ENCODE results near the gene NXPE4. TPM values are rescaled to one million over a fixed set of nuclear protein-coding genes. Genes with fewer than 3 reads are reported as not detected.

NXPE4 gene
- total and polyA plus RNA-seq, 2 donors (not counting 3 experiments of a cell fraction or from before 2014, with no cell fraction given), result not detected

DNA sequence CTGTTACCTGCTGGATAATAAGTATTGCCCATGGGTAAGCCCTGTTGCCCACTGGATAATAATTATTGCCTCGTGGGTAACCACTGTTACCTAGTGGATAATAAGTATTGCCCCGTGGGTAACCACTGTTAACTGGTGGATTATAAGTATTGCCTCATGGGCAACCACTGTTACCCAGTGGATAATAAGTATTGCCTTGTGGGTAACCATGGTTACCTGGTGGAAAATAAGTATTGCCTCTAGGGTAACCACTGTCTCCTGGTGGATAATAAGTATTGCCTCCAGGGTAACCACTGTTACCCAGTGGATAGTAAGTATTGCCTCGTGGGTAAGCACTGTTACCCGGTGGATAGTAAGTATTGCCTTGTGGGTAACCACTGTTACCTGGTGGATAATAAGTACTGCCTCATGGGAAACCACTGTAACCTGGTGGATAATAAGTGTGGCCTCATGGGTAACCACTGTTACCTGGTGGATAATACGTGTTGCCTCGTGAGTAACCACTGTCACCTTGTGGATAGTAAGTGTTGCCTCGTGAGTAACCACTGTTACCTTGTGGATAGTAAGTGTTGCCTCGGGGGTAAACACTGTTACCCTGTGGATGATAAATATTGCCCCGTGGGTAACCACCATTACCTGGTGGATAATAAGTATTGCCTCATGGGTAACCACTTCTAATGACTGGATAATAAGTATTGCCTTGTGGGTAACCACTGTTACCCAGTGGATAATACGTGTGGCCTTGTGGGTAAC, 29.0 kb upstream of the NXPE4 start:
- intact Hi-C loops (cut with micrococcal nuclease) (no loop called here), dilution Hi-C loops (cut with MboI; ENCODE audit: extremely low pct_ligation_motif_present, low sequenced_read_pairs) (no loop called here)
- Histone ChIP-seq H3K4me3 (replicated peaks in 1 of 3; ENCODE audit: insufficient read depth in 1 of 3, low read depth in 1 of 3, low read length in 3 of 3) (no peak overlapping the region), H3K27me3 (ENCODE audit: control insufficient read depth in 2 of 2, insufficient read depth in 2 of 2, low read length in 2 of 2) (no peaks in the 10 kb centered on the region), H3K79me2 (ENCODE audit: control insufficient read depth, insufficient read depth, low read length) (no peaks in the 10 kb centered on the region), H3K9ac (replicated peaks; ENCODE audit: extremely low read depth, insufficient read depth, low read length) (no peak overlapping the region), H3K27ac (ENCODE audit: insufficient read depth, low read depth, low read length) (no peak overlapping the region), H2AFZ (ENCODE audit: low read depth, low read length) (no peak overlapping the region), H3K9me3 (replicated peaks; ENCODE audit: control insufficient read depth, insufficient read depth, low read length) (peaks cover 2% of the 10 kb centered on the region), H3K9me1 (replicated peaks; ENCODE audit: control insufficient read depth, extremely low read depth, insufficient read depth, low read length) (no peaks in the 10 kb centered on the region), H3K36me3 (ENCODE audit: control insufficient read depth in 2 of 2, extremely low read depth in 1 of 2, insufficient read depth in 2 of 2, low read length in 2 of 2) (no peaks in the 10 kb centered on the region), H3K4me2 (ENCODE audit: insufficient read depth, low read length) (no peak overlapping the region), H4K20me1 (replicated peaks; ENCODE audit: control insufficient read depth, extremely low read depth, insufficient read depth, low read length) (no peaks in the 10 kb centered on the region), H3K4me1 (ENCODE audit: control insufficient read depth, extremely low read depth, insufficient read depth, low read length) (no peaks in the 10 kb centered on the region)
- BruUV-seq (replicated peaks), result no TSS peak
- DNase-seq (ENCODE audit: low read depth, low spot score), result no peak
- FAIRE-seq, result no peak
- TF ChIP-seq MYC (IDR thresholded peaks at IDR 0.05; ENCODE audit: low read depth, low read length) (no peak), POLR2AphosphoS5 (IDR thresholded peaks at IDR 0.05; ENCODE audit: insufficient read depth, low read depth, low read length) (no peak), EZH2 (IDR thresholded peaks at IDR 0.05; ENCODE audit: borderline replicate concordance, low read depth, low read length, severe bottlenecking) (no peak), FOS (IDR thresholded peaks at IDR 0.05; ENCODE audit: borderline replicate concordance, insufficient read depth, low read length) (no peak), POLR2A (IDR thresholded peaks at IDR 0.05; ENCODE audit: low read depth, low read length) (no peak), GATA2 (IDR thresholded peaks at IDR 0.05; ENCODE audit: insufficient read depth, insufficient read length, low read depth, low read length) (no peak)
- TF ChIP-seq, protein P1, sequence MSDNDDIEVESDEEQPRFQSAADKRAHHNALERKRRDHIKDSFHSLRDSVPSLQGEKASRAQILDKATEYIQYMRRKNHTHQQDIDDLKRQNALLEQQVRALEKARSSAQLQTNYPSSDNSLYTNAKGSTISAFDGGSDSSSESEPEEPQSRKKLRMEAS (IDR thresholded peaks at IDR 0.05; ENCODE audit: insufficient read depth, insufficient read length), result no peak
- TF ChIP-seq, protein P2, sequence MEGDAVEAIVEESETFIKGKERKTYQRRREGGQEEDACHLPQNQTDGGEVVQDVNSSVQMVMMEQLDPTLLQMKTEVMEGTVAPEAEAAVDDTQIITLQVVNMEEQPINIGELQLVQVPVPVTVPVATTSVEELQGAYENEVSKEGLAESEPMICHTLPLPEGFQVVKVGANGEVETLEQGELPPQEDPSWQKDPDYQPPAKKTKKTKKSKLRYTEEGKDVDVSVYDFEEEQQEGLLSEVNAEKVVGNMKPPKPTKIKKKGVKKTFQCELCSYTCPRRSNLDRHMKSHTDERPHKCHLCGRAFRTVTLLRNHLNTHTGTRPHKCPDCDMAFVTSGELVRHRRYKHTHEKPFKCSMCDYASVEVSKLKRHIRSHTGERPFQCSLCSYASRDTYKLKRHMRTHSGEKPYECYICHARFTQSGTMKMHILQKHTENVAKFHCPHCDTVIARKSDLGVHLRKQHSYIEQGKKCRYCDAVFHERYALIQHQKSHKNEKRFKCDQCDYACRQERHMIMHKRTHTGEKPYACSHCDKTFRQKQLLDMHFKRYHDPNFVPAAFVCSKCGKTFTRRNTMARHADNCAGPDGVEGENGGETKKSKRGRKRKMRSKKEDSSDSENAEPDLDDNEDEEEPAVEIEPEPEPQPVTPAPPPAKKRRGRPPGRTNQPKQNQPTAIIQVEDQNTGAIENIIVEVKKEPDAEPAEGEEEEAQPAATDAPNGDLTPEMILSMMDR (IDR thresholded peaks at IDR 0.05; ENCODE audit: extremely low read depth in 1 of 2, insufficient read depth in 1 of 2, low read depth in 1 of 2, low read length in 2 of 2), result no peak
- CTCF ChIA-PET, result no interaction called here
- POLR2A ChIA-PET, result no interaction called here
